Upper lobe of right lung (tissue), 1 donor: Measurements from ENCODE around the gene SOAT1. TPM values are rescaled to one million over a fixed set of nuclear protein-coding genes. Genes with fewer than 3 reads are reported as not detected.
"Not testable (repeated sequence)": the region's sequence is repeated elsewhere in the genome, so short reads cannot be mapped to it uniquely, and the experiment has no call there.

Experiments used
- ATAC-seq: fragments of 200-7000 bp; cut with Tn5 transposase; one replicate; pipeline ENCODE4 v1.9.1; 2020; ENCODE audit warnings: mild to moderate bottlenecking, moderate library complexity
- DNase-seq: peaks from one replicate; pipeline ENCODE4 v3.0.0-alpha.2; 2020
- H3K27ac ChIP-seq: fragments of 200-600 bp; one replicate; pipeline ENCODE4 v1.8.0; 2022
- H3K27me3 ChIP-seq: fragments of 200-600 bp; one replicate; pipeline ENCODE4 v1.8.0; 2022; ENCODE audit warnings: mild to moderate bottlenecking
- H3K36me3 ChIP-seq: fragments of 200-600 bp; one replicate; pipeline ENCODE4 v1.8.0; 2022
- H3K4me1 ChIP-seq: fragments of 200-600 bp; one replicate; pipeline ENCODE4 v1.8.0; 2022
- H3K4me3 ChIP-seq: fragments of 200-600 bp; one replicate; pipeline ENCODE4 v1.8.0; 2022; ENCODE audit warnings: mild to moderate bottlenecking
- H3K9me3 ChIP-seq: fragments of 200-600 bp; one replicate; pipeline ENCODE4 v1.8.0; 2022
- intact Hi-C: fragments of 100-400 bp; cut with DNase I; formaldehyde crosslinking; loops from one replicate; pipeline ENCODE4 v1.11.0; 2022
- total RNA-seq: library from RNA; stranded (reverse); fragmentation: NEBNext Ultra II Directional; extraction: Animal tissue kit (Norgen Biotek cat#: 25700); gene quantifications from one replicate; pipeline ENCODE4 v1.2.1, GENCODE V29; 2021
- TF ChIP-seq, protein P1 (sequence below): fragments of 200-600 bp; IDR thresholded peaks from one replicate; pipeline ENCODE4 v1.8.0; 2022; ENCODE audit warnings: antibody characterized with exemption
- donor health status: DM: no; HTN: yes; CAD: no; lungs with severe emphysema.

The SOAT1 gene
- total RNA-seq, 1 donor from 2014 or later = 116 TPM

DNA sequence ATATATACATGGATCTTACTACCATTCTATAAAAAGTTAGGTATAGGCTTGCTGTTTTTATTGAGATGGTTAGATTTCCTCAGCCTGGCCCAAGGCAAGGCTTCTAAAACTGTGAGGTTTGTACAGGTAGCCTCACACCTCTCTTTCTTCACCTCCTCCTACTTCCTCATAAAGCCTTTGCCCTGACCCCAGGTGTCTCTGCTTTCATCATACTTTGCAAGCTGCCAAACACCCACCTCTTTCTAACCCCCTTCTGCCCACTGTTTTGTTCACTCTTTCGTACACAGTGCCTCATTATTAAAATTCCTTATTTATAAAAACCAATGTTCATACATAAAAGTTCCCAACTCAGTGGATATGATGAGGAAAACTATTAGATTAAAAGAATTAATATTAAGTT is 31.4 kb upstream of the SOAT1 start:
- no peak for DNase-seq
- no peaks in the 10 kb centered on the region for H3K27me3 ChIP-seq
- no peaks in the 10 kb centered on the region for H3K36me3 ChIP-seq
- H3K9me3 ChIP-seq = no peaks in the 10 kb centered on the region
- no peak overlapping the region for H3K27ac ChIP-seq
- ATAC-seq = no peak
- intact Hi-C loops = no loop called here
- H3K4me1 ChIP-seq = no peaks in the 10 kb centered on the region
- TF ChIP-seq, protein P1, sequence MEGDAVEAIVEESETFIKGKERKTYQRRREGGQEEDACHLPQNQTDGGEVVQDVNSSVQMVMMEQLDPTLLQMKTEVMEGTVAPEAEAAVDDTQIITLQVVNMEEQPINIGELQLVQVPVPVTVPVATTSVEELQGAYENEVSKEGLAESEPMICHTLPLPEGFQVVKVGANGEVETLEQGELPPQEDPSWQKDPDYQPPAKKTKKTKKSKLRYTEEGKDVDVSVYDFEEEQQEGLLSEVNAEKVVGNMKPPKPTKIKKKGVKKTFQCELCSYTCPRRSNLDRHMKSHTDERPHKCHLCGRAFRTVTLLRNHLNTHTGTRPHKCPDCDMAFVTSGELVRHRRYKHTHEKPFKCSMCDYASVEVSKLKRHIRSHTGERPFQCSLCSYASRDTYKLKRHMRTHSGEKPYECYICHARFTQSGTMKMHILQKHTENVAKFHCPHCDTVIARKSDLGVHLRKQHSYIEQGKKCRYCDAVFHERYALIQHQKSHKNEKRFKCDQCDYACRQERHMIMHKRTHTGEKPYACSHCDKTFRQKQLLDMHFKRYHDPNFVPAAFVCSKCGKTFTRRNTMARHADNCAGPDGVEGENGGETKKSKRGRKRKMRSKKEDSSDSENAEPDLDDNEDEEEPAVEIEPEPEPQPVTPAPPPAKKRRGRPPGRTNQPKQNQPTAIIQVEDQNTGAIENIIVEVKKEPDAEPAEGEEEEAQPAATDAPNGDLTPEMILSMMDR = no peak
- no peak overlapping the region for H3K4me3 ChIP-seq

GRCh38 chr1:179263121-179263520 is 30.5 kb upstream of the SOAT1 start:
- TF ChIP-seq, protein P1 = no peak
- DNase-seq (no peak), ATAC-seq (no peak)
- Histone ChIP-seq H3K27me3 (no peaks in the 10 kb centered on the region), H3K36me3 (no peaks in the 10 kb centered on the region), H3K27ac (no peak overlapping the region), H3K4me3 (no peak overlapping the region), H3K4me1 (no peaks in the 10 kb centered on the region), H3K9me3 (no peaks in the 10 kb centered on the region)
- intact Hi-C loops = no loop called here

- DNase-seq (no peak), ATAC-seq (no peak)
- intact Hi-C loops = no loop called here
- no peaks in the 10 kb centered on the region for H3K36me3 ChIP-seq
- no peak overlapping the region for H3K27ac ChIP-seq
- H3K4me3 ChIP-seq = no peak overlapping the region
- TF ChIP-seq, protein P1 = no peak
- no peaks in the 10 kb centered on the region for H3K9me3 ChIP-seq
- H3K27me3 ChIP-seq = no peaks in the 10 kb centered on the region
- no peaks in the 10 kb centered on the region for H3K4me1 ChIP-seq
Observed at GRCh38 chr1:179264507-179264906, 29.1 kb upstream of the SOAT1 start.

DNA sequence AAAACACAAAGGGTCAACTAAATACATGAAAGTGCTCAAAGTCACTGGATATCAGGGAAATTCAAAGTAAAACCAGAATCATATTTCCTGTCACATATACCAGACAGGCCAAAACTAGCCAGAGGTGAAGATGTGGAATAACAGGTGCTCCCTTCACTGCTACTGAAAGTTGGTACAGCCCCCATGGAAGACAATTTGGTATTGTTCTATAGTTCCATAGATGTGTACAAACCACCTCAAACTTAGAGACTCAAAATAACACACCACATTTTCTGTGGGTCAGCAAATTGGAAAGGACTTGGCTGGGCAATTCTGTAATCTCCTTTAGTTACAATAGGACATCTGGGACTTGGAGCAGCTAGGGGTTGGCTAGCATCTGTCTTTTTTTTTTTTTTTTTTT is 24.5 kb upstream of the SOAT1 start:
- Histone ChIP-seq H3K27ac (no peak overlapping the region), H3K4me3 (no peak overlapping the region), H3K4me1 (no peaks in the 10 kb centered on the region), H3K36me3 (no peaks in the 10 kb centered on the region), H3K27me3 (no peaks in the 10 kb centered on the region), H3K9me3 (no peaks in the 10 kb centered on the region)
- ATAC-seq = no peak
- DNase-seq = no peak
- TF ChIP-seq, protein P1 = no peak
- intact Hi-C loops = no loop called here

GRCh38 chr1:179274424-179274823 is 19.2 kb upstream of the SOAT1 start:
- H3K4me1 ChIP-seq, ATAC-seq, DNase-seq, H3K4me3 ChIP-seq, H3K27ac ChIP-seq, H3K36me3 ChIP-seq, intact Hi-C loops, H3K9me3 ChIP-seq, H3K27me3 ChIP-seq: not testable (repeated sequence)

DNA sequence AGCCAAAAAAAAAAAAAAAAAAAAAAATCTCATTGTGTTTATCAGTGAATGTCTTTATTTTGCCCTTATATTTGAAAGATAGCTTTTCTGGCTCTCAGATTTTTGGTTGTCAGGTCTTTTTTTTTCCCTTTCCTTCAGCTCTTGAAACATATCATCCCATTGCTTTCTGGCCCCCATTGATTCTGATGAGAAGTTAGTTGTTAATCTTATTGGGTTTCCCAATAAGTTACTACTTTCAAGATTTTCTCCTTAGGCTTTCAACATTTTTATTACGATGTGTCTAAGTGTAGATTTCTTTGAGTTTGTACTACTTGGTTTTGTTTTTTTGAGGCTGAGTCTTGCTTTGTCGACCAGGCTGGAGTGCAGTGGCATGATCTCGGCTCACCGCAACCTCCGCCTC is 14.7 kb upstream of the SOAT1 start:
- Histone ChIP-seq H3K36me3 (no peaks in the 10 kb centered on the region), H3K27ac (no peak overlapping the region), H3K4me1 (no peaks in the 10 kb centered on the region), H3K27me3 (no peaks in the 10 kb centered on the region), H3K4me3 (no peak overlapping the region), H3K9me3 (no peaks in the 10 kb centered on the region)
- TF ChIP-seq, protein P1 = no peak
- no peak for ATAC-seq
- DNase-seq = no peak
- intact Hi-C loops = no loop called here
